Measurements from ENCODE around the gene FGD5.
"Not testable (repeated sequence)": the region's sequence is repeated elsewhere in the genome, so short reads cannot be mapped to it uniquely, and the experiment has no call there.

The FGD5 gene

DNA sequence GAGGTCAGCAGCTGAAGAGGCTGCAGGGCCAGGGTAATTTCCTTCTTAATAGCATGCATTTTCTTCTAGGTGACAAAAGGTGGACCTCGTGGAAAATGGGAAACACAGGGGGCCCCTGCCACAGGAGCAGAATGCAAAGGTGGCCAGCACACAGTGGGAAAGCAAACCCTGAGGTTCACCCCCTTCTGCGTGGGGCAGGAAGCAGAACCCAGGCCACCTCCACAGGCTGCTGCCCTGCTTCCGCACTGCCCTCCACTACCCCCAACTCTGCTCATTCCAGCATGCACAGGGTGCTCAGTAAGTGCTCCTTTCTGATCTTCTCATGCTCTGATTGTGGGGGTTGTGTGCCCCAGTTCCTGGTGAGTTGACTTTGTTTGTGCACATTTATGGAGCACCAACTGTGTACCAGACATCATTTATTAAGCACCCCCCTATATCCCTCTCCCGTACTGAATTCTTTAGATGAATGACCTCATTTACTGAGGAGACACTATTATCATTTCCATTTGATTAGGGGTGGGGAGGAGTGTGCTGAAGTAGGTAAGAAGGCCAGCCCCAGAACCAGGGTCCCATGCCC lies 12.7 kb upstream of the FGD5 start:
- no peak for DNase-seq (ENCODE audit: low read depth in 1 of 2, low spot score in 1 of 2)

- DNase-seq (ENCODE audit: low read depth in 1 of 2, low spot score in 1 of 2): no peak
Observed at GRCh38 chr3:14806641-14807263, 12.0 kb upstream of the FGD5 start.

DNA sequence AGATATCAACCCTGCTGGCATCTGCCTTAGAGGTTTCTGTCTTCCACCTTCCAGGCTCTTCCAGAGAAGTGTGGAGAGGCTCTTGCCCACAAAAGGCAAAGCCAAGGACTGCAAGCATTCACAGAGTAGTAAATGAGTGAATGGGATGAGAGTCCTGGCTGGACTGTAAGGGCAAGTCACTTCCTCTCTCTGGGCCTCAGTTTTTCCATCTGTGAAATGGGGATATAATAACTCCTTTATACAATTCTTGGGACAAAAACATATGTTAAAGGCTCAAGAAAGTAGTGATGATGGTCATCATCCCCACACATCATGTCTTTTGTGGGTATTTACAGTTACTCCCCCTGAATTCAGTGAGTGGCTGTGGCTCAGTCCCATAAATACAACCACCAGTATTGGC lies 10.7 kb upstream of the FGD5 start:
- no peak for DNase-seq (ENCODE audit: low read depth in 1 of 2, low spot score in 1 of 2)

GRCh38 chr3:14808502-14809266 lies 10.1 kb upstream of the FGD5 start:
- DNase-seq (ENCODE audit: low read depth in 1 of 2, low spot score in 1 of 2): no peak

DNA sequence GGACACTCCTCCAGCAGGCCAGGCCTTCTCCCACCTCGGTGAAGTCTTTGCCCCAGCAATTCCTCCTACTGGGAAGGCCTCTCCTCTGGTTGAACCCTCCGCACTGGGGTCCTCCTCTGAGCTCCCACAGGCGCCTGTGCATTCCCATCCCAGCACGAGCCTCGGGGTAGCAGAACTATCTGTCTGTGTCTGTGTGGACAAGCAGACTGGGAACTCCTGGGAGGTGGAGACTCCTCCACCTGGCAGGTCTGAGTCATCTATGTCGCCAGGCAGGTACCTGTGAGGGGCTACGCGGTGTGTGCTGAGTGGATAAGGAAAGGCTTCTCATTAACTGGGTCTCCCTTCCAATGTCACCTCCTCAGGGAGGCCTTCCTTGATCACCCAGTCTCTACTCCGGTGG lies 9.2 kb upstream of the FGD5 start:
- DNase-seq (ENCODE audit: low read depth in 1 of 2, low spot score in 1 of 2): not testable (repeated sequence)

- DNase-seq (ENCODE audit: low read depth in 1 of 2, low spot score in 1 of 2): no peak
Observed at GRCh38 chr3:14810070-14810791, 8.5 kb upstream of the FGD5 start.

DNA sequence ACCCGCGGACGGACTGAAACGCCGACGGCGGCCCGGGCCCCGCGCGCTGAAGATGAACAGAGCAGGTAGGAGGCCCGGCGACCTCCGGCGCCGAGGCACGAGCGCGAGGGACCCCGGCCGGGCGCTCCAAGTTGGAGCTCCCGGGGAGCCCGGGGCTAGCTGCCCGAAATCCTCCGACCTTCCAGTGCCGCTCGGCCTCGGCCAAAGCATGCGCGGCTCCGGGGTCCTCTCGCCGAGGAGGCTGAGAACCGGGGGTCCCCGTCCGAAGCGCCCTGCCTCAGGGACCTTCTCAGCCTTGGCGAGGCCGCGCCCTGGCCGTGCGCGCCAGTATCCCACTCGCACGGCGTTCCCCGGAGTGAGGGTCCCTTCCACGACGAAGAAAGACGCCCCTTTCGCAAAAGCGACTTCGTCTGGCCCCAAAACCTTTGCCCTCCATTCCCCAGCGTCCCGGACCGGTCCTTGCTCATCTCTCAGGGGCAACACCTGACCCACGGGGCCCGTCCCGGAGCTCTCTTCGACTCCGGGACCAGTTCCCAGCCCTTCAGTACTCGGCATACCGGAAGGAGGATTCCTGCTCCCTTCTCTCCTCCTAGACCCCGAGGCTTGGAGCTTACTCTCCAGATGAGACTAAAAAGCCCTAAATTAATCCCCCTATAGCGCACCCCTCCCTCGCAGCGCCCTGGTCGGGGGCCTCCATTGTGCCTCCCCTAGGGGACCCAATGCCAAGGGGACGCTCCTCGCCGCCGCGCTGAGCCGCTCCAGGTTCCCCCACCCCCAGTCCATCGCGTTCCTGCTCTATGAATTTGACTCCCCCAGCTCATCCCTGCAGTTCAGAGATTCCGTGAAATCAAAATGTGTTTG lies 7.7 kb upstream of the FGD5 start:
- DNase-seq (ENCODE audit: low read depth in 1 of 2, low spot score in 1 of 2): no peak

DNA sequence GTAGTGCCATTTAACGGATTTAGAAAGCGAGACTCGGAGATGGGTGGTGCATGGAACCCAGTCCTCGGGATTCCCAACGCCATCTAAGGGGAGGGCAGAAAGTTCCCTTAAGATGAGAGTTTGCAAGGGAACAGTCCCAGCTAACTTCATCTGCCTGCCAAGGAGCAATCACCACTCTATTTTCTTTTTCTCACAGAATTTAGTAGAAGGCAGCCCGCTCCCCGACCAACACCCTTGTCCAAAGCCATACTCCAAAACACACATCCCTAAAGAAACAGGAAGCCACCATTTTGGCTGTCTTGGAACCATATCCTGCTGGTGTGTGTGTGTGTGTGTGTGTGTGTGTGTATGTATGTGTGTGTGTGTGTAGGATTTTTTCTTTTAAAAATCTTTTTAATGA lies 7.1 kb upstream of the FGD5 start:
- DNase-seq (ENCODE audit: low read depth in 1 of 2, low spot score in 1 of 2): no peak

DNA sequence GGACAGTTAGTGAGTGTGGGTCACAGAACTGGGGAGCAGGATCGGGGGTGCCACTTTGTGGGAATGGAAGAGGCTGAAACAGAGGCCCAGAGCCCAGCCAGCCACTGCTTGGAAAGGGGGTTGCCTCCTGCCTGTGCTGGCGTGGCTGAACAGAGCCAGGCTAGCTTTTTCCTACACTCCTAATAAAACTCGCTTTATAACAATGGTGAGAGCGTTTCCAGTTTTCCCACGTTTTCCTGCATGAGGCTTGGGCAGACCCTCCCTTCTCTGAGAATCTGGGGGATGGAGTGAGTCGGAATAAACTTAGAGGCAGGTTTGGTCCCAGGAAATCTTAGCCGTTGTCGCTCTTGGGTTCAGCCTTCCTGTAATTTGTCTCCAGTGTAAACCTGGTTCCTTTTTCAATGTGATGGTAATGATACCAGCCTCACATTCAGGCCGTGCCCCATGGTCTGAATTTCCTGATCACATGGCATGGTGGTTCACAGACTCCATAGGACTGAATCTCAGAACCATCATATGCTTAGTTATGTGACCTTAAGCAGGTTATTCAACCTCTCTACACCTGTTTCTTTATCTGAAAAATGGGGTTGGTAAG lies 6.5 kb upstream of the FGD5 start:
- DNase-seq (ENCODE audit: low read depth in 1 of 2, low spot score in 1 of 2): no peak

- DNase-seq (ENCODE audit: low read depth in 1 of 2, low spot score in 1 of 2): no peak
Observed at GRCh38 chr3:14814411-14814871, 4.3 kb upstream of the FGD5 start.

DNA sequence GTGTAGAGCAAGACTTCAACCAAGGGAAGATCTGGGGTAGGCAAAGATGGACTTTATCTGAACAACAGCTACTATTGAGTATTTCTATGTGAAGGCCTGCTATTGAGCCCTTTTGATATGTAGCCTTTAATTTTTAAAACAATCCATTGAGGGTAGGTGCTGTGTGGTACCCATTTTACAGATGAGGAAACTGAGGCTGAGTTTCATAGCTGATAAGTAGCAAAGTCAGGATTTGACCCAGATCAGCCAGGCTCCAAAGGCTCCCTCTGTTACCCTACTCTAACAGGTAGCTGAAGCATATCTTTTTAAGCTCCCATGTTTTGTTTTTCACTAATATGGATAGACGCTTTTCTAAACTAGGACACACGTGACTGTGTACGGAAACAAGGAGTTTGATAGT lies 2.4 kb upstream of the FGD5 start:
- no peak for DNase-seq (ENCODE audit: low read depth in 1 of 2, low spot score in 1 of 2)

DNA sequence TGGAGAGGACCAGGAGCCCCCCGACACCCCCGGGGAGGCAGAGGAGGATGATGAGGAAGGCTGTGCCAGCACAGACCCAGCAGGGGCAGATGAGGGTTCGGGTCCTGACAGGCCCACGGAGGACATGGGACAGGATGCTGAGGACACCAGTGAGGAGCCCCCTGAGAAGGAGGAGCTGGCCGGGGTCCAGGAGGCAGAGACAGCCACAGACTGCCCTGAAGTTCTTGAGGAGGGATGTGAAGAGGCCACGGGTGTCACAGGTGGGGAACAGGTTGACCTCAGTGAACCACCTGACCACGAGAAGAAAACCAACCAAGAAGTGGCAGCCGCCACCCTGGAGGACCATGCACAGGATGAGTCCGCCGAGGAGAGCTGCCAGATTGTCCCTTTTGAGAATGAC lies 909 bp downstream of the FGD5 start:
- DNase-seq (ENCODE audit: low read depth in 1 of 2, low spot score in 1 of 2): no peak

GRCh38 chr3:14820156-14820555 lies 1.4 kb downstream of the FGD5 start:
- DNase-seq (ENCODE audit: low read depth in 1 of 2, low spot score in 1 of 2): no peak

- no peak for DNase-seq (ENCODE audit: low read depth in 1 of 2, low spot score in 1 of 2)
Observed at GRCh38 chr3:14821151-14821550, 2.4 kb downstream of the FGD5 start.

GRCh38 chr3:14822134-14822533 lies 3.4 kb downstream of the FGD5 start:
- no peak for DNase-seq (ENCODE audit: low read depth in 1 of 2, low spot score in 1 of 2)

GRCh38 chr3:14822670-14823390 lies 4.1 kb downstream of the FGD5 start:
- DNase-seq (ENCODE audit: low read depth in 1 of 2, low spot score in 1 of 2): no peak

GRCh38 chr3:14823393-14823792 lies 4.6 kb downstream of the FGD5 start:
- DNase-seq (ENCODE audit: low read depth in 1 of 2, low spot score in 1 of 2): no peak

DNA sequence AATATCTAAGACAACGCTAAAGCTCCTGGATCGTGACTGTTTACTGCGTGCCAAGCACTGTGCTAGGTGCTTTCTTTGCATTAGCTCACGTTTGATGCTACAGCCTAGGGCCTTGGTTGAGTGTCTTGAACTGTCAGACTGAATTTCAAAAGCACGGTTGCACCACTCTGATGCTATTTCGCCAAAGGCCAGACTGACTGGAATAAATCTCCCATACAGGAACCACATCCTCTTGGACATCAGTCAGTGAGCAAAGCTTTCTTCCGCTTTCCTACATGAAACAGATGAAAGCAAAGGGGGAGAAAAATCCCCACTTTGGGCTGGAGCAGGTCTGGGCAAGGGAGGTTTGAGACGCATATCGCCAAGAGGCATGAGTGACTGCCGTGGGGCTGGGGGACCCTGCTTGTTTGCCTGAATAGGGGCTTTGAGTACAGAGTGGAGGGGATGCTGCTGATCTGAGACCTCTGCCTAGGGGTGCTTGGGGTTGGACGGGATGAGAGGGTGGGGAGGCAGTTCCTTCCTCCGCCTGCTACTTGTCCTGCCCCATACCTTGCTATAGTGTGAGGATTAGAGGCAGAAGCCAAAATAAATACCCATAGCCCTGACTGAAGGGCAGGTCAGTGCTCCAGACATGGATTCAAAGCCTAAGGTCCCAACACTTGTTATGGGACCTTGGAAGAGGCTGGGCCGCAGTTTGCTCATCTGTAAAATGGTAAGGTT lies 5.3 kb downstream of the FGD5 start:
- DNase-seq (ENCODE audit: low read depth in 1 of 2, low spot score in 1 of 2): no peak

- no peak for DNase-seq (ENCODE audit: low read depth in 1 of 2, low spot score in 1 of 2)
Observed at GRCh38 chr3:14824646-14825045, 5.9 kb downstream of the FGD5 start.

Measured in stimulated activated CD4-positive, alpha-beta T cell treated with anti-CD3 and anti-CD28 coated beads, Interleukin-15, amount 100 ng/mL, for 1 hour (primary cell).